GM18499 (cell line): ENCODE measurements around the gene CHTOP.
"Not testable (repeated sequence)": the region's sequence is repeated elsewhere in the genome, so short reads cannot be mapped to it uniquely, and the experiment has no call there.

Experiments used
- ATAC-seq: cut with Tn5 transposase; IDR thresholded peaks from one replicate; pipeline ENCODE4 v1.9.1; 2021; ENCODE audit warnings: moderate number of reproducible peaks; ENCODE audit not compliant: insufficient read depth, unreplicated experiment

CHTOP gene

DNA sequence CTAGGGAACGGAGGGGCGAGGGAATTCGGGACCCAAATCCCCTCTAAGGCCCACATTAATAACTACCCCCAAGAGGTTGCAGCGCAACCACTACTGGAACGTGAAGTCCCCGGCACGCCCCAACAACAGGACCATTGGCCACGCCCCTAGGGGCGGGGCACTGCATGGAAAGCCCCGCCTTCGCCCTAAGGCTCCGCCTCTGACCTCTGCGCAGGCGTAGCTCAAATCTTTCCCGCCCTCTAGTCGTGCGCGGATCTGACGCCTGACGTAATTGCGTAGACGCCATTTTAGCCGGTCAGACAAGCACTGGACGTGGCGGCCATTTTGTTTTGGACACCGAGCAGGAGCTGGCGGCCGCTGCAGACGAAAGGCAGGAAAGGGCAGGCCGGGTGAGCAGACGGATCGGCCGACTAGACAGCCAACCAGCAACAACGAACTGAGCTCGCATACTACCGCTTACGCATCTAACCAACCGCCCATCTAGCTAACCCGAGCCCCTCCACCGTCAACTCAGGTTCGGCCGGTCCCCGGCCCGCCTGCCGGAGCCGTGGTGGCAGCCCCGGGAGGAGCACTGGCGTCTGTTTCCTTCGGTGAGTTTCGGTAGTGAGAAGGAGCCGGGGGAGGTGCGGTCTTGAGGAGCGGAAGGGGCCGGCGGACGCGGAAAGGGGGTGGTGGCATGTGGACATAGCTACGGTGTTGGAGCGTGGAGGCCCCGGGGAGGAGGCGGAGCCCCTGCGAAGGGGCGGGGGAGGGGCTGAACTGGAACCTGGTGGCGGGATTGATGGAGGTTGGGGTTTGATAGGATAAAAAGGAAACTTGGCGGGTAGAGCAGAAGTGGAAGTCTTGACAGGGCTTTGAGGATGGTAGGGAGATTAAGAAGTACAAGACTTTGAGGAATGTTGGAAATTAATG, at the start of gene CHTOP:
Gene CHTOP (plus strand): TSS at position 313 of the 912 bp plus-strand sequence. CDS start 2,523 bp downstream, outside the sequence.
- peak; percentile 73 for ATAC-seq

GRCh38 chr1:153585006-153585405, 48.9 kb upstream of the CHTOP start:
- ATAC-seq = no peak

- ATAC-seq = no peak
Measured at GRCh38 chr1:153586347-153586746, 47.5 kb upstream of the CHTOP start.

DNA sequence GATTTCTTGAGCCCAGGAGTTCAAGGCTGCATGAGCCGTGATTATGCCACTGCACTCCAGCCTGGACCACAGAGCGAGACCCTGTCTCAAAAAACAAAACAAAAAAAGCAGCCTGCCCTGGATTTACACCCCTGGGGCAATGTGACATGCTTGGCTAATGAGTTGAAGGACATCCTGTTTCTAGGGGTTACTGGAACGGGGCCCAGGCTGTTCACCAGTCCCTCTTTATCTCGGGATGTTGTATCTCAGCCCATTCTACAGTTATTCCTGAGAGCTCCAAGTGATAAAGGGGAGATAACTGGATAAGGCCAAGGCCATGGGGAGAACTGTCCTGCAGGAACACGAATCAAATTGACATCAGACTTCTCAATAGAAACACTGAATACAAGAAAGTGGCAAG, 46.6 kb upstream of the CHTOP start:
- no peak for ATAC-seq

DNA sequence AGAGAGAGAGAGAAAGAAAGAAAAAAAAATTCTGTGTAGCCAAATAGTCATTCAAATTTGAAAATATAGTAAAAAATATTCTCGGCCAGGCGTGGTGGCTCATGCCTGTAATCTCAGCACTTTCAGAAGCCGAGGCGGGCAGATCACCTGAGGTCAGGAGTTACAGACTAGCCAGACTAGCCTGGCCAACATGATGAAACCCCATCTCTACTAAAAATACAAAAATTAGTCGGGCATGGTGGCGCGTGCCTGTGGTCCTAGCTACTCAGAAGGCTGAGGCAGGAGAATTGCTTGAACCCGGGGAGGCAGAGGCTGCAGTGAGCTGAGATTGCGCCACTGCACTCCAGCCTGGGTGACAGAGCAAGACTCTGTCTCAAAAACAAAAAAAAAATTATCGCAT, 45.8 kb upstream of the CHTOP start:
- ATAC-seq = not testable (repeated sequence)

DNA sequence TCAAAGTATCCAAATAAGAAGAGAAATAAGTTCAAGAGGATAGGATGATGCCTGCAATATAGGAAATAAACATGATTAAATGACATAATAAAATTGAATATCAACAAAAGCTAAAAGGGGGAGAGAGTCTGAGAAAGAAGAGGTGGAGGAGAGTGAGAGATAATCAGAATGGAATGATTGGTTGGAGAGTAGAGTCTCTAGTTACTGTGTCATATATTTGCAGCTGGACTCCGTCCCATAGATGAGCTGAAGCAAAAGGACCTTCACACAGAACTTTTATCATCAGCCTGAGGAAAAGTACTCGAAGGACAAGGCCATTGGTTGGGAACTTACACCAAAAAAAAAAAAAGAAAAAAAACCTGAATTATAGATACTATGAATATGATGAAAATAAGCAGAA, 45.4 kb upstream of the CHTOP start:
- ATAC-seq = no peak

DNA sequence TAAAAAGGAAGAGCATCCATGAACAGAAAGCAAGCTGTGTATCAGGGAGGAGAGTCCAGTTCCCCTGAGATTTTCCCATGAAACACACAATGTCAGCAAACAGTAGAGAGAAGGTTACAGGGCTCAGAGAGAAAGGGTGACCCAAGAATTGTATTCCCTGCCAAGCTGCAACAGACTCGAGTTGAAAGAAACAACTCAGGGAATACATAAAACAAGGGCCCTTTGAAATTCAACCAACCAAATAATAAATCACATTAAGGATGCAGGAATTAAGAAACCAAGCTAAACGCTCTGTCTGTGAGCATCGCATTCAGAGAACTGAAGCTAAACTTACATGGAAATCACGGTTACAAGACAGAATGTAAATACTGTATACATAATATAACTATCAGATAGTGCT, 41.1 kb upstream of the CHTOP start:
- no peak for ATAC-seq

DNA sequence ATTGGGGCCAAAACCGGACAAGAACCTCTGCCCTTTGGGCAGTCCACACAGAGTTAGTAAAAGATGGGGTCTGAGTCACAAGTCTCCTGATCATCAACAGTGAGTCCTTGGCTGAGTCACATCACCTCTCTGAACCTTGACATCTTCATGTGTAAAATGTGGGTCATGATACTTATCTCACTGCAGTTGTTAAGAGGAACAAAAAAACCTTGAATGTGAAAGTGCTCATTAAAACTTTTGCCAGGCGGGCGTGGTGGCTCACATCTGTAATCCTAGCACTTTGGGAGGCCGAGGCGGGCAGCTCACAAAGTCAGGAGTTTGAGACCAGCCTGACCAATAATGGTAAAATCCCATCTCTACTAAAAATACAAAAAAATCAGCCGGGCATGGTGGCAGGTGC, 36.7 kb upstream of the CHTOP start:
- ATAC-seq = no peak

GRCh38 chr1:153598309-153599172, 35.3 kb upstream of the CHTOP start:
- ATAC-seq = peak; percentile 85

GRCh38 chr1:153599847-153600246, 34.0 kb upstream of the CHTOP start:
- no peak for ATAC-seq

DNA sequence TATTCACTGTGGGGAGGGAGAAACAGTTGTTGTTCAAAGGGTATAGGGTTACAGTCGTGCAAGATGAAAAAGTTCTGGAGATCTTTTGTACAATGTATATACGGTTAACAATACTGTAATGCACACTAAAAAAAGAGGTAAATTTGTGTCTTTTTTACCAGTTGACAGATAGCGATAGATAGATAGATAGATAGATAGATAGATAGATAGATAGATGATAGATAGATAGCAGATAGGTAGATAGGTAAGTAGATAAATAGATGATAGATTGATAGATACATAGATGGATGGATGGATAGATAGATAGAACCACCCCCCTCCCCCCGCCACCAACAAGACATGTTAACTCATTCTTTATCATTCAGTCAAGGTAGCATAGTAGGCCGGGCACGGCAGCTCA, 31.1 kb upstream of the CHTOP start:
- no peak for ATAC-seq

DNA sequence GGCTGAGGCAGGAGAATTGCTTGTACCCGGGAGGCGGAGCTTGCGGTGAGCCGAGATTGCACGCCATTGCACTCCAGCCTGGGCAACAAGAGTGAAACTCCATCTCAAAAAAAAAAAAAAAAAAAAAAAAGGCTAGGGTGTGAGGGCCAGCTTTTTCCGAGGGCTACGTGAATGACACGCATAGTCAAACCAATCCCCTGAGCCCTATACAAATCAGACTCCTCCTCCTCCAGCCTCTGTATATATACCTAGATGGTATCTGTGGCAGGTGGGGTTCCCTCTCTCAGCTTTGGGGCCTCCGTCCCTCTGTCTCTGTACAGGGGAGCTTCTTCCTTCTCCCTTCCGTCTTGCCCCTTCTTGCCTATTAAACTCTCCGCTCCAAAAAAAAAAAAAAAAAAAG, 27.7 kb upstream of the CHTOP start:
- ATAC-seq = no peak

DNA sequence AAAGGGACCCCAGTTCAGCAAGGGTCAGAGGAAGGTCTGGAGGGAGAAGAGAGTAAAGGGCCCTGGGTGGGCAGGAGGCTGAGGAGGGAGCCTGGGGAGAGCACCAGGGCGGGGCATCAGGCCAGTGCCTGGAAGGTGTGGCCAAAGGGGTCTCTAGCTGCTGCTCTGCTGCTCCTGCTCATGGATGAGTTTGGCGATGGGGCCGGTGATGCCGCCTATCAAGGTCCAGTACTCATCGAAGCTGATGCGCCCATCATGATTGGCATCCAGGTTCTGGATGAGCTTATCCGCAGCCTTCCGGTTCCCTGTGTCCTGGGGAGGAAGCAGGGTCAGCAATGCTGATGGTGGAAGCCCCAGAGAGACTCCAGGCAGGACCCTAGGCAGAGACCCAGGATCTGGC, 26.5 kb upstream of the CHTOP start:
- ATAC-seq = no peak

DNA sequence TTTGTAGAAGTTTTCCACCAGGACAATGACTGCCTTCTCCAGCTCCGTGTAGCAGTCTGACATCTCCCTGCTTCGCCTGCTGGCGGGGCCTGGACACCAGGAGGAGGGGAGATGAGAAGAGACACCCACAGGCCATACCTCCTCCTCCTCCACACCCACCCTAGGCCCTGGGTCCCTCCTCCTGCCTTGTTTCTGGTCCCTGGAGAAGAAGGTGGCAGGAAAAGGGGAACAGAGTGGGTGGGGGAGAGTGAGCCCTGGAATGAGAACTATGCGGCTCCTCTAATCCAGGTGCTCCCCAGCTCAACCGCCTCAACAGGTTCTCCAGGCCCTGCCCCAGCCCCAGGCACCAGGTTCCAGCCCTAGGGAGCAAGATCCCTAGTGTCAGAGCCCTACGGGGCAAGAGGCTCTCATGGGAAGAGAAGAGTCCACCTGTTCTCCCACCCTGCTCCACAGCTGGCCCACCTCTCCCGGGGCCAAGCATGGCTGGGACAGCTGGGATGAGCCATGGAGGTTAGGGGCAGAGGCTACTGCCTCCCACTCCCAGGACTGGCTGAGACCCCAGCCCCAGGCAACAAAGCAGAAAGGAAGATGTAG, 25.7 kb upstream of the CHTOP start:
- ATAC-seq = no peak

DNA sequence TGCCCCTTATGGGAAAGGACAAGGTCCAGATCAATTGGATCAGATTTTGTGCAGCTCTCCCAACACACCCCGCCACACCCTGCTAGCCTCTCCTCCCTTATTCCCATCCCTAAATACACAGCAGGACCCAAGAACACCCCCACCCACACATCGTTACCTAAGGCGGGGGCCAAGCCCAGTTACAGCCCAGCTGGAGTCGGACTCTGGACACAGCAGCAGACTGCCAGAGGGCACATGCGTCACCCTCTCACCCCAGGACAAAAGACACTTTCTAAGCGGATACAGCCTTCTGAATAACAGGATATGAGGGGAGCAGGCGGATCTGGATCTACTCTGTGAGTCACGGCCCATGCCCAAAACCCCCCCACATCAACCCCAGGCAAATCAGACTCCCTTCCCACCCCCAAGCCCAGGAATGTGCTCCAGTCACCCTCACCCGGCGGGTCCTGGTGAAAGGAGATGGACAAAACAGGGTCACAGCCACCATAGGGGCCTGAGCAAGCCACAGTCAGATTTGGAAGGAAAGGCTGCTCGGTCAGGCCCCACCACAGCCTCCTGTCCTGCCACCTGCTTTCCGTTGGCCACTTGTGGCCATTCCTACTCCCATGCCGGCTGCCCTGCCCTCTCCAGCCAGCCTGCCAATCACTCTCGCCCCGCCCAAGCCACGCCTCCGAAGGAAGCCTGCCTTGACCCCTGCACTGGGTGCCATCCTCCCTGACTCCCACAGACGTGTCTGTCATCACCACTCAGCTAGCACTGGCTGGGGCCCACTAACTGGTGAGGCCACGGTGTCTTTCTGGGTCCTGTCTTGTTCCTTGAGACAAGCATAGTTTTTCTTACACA, 24.9 kb upstream of the CHTOP start:
- ATAC-seq = no peak

DNA sequence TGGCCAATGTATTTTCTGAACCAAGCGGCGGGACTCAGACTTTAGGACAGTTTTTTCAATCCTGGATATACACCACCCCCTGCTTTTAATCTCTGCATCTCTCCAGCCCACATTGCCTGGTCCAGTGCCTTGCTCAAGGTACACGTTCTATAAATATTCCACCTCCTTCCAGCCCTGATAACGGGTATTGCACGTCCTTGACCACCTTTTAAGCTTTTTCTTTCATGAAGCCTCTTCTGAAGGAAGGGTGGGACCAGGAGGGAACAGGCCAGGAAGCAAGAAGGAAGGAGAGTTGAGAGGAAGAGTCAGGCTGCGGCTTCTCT, 24.3 kb upstream of the CHTOP start:
- no peak for ATAC-seq

DNA sequence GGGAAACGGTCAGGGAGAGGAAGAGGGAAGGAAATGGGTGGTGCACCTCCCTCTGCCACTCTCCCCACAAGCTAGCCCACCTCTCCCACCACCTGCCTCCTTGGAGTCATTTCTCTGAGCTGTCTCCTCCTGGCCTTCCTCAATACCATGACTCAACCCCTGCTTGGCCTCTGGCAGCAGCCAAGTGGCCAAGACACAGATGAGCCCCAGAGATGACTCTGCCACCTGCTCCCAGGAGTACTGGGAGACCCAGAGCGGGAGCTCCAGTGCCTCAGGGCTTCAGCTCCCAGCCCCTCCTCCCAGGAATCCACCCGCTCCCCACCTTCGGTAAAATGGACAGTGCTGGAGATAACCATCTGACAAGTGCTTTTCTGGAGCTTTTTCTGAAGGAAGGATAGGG, 23.5 kb upstream of the CHTOP start:
- no peak for ATAC-seq

DNA sequence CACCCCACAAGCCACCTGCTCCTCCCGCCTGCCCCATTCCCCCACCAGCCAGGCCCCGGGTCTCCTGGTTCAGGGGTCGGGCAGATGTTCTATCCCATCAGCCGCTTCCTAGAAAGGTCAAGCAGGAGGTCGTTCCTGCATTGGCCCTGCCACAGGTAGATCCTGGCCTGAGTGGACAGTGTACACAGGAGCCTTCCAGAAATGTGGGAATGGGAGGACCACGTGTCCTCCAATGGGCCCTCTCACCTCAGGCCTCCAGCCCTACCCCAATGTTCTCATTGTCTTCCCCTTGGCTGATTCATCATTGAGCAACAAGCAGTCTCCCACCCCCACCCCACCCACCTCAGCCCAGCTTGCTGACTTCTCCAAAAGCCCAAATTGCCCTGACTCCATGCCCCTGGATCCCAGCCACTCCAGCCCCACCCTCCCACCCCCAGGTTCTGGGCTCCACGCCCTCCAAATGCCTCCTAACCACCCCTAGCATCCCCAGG, 23.0 kb upstream of the CHTOP start:
- ATAC-seq = no peak

DNA sequence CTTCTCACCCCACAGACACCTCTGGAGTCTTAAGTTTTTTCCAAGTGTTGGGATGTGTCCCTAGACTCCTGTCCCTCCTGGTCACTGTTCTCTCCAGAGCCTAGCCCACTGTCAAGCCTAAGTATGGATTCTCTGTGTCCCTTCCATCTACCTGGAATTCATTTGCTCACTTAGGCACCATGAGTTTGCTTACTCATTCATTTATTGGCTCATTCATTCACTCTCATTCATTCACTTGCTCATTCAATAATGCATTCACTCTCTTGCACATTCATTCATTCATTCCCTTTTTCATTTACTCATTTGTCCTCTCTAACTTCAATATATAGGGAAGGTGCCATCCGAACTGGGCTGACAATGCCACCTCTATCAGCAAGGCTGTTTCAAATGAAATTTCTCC, 22.5 kb upstream of the CHTOP start:
- ATAC-seq = no peak

- ATAC-seq = no peak
Measured at GRCh38 chr1:153612111-153612754, 21.6 kb upstream of the CHTOP start.
